ENCODE data around the gene PKDCC. TPM values are rescaled to one million over a fixed set of nuclear protein-coding genes. Genes with fewer than 3 reads are reported as not detected.
A peak's percentile ranks its signal among the peaks of the same experiment; 100 is the strongest.

The PKDCC gene
- total and polyA plus RNA-seq, 2 of the 8 experiments (the other 6 are each of a cell fraction or from before 2014, with no cell fraction given): 49.9 to 80.1 TPM

DNA sequence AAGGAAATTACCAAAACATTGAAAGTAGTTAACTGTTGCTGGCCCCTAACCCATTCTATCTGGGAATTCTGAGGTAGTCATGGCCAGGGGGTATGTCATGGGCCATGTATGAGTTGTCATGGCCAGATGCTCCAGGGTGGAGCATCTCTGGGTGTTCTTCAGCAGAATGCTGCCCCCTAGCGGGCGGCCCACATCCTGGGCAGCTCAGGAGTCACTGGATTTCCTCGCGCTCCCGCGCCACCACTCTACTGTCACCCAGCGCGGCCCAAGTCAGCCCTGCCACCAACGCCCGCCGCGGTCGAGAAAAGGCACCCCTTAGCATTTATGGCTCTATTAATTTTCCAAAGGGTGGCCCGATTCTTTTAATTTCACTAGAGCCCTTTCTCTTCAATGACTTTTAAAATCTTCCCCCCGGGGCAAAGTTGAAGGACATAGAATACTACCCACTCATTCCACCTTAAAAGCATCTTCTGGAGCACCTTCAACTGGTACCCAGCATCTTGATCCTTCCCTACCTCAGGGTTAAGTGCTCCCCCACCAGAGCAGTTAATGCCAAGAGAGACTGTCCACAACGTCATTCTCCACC, 41.6 kb downstream of the PKDCC start (continued):
- TF ChIP-seq, protein P1, sequence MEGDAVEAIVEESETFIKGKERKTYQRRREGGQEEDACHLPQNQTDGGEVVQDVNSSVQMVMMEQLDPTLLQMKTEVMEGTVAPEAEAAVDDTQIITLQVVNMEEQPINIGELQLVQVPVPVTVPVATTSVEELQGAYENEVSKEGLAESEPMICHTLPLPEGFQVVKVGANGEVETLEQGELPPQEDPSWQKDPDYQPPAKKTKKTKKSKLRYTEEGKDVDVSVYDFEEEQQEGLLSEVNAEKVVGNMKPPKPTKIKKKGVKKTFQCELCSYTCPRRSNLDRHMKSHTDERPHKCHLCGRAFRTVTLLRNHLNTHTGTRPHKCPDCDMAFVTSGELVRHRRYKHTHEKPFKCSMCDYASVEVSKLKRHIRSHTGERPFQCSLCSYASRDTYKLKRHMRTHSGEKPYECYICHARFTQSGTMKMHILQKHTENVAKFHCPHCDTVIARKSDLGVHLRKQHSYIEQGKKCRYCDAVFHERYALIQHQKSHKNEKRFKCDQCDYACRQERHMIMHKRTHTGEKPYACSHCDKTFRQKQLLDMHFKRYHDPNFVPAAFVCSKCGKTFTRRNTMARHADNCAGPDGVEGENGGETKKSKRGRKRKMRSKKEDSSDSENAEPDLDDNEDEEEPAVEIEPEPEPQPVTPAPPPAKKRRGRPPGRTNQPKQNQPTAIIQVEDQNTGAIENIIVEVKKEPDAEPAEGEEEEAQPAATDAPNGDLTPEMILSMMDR (IDR thresholded peaks at IDR 0.05; ENCODE audit: control extremely low read depth in 1 of 3, insufficient read depth in 1 of 3, low read depth in 1 of 3, low read length in 3 of 3): peak; percentile 87 to 90 (median 90)
- TF ChIP-seq TEAD4 (IDR thresholded peaks at IDR 0.05; ENCODE audit: low read depth, low read length) (0 out of 2 replicates have a peak, but pooled peaks have one; percentile 24), BRCA1 (IDR thresholded peaks at IDR 0.05; ENCODE audit: low read depth, low read length) (no peak), SIX5 (IDR thresholded peaks at IDR 0.05; ENCODE audit: low read depth, low read length) (no peak), HDAC2 (IDR thresholded peaks at IDR 0.05; ENCODE audit: borderline replicate concordance in 1 of 2, low read depth in 2 of 2, low read length in 2 of 2) (0 out of 4 replicates have a peak, but pooled peaks of 1 of the 2 experiments have one; percentile 63), GABPA (IDR thresholded peaks at IDR 0.05; ENCODE audit: borderline replicate concordance, insufficient read depth, low read length) (no peak)
